Renal cortex interstitium (tissue), 11 donors: ENCODE results near the gene PODXL. TPM values are rescaled to one million over a fixed set of nuclear protein-coding genes. Genes with fewer than 3 reads are reported as not detected.
"Not testable (repeated sequence)": the region's sequence is repeated elsewhere in the genome, so short reads cannot be mapped to it uniquely, and the experiment has no call there.

Experiments
- DNase-seq, 11 donors: peaks; one replicate each; pipeline ENCODE4 v3.0.0-alpha.2; 2013; ENCODE audit warnings: low read depth in 9 of 11, low spot score in 4 of 11; ENCODE audit errors: extremely low read depth in 1 of 11
- polyA plus RNA-seq, 3 donors: library from polyadenylated mRNA; unstranded; fragments of 120-200 nt; gene quantifications; one replicate each; pipeline ENCODE4 v1.2.1, GENCODE V29; 2013; ENCODE audit not compliant: insufficient read length in 3 of 3

Gene PODXL
- polyA plus RNA-seq, 3 donors = 669 to 759 (median 678) TPM

GRCh38 chr7:131505037-131505620 lies 51.3 kb downstream of the PODXL start:
- DNase-seq = not testable (repeated sequence)

GRCh38 chr7:131504157-131504899 lies 52.1 kb downstream of the PODXL start:
- no peak for DNase-seq

GRCh38 chr7:131503639-131504038 lies 52.8 kb downstream of the PODXL start:
- no peak for DNase-seq

- peak in 7 of 11 donors; percentile 15 to 63 (median 39) for DNase-seq
Measured at GRCh38 chr7:131502810-131503508, 53.5 kb downstream of the PODXL start.

- no peak for DNase-seq
Measured at GRCh38 chr7:131501930-131502685, 54.3 kb downstream of the PODXL start.

GRCh38 chr7:131501422-131501821 lies 55.0 kb downstream of the PODXL start:
- DNase-seq = no peak

- DNase-seq = no peak
Measured at GRCh38 chr7:131500357-131500756, 56.1 kb downstream of the PODXL start.

- no peak for DNase-seq
Measured at GRCh38 chr7:131499801-131500200, 56.6 kb downstream of the PODXL start.

- DNase-seq = no peak
Measured at GRCh38 chr7:131498237-131498885, 58.1 kb downstream of the PODXL start.

- DNase-seq = no peak
Measured at GRCh38 chr7:131497454-131497853, 59.0 kb downstream of the PODXL start.

- no peak for DNase-seq
Measured at GRCh38 chr7:131495669-131496498, 60.5 kb downstream of the PODXL start.

- no peak for DNase-seq
Measured at GRCh38 chr7:131494182-131494581, 62.2 kb downstream of the PODXL start.

- no peak for DNase-seq
Measured at GRCh38 chr7:131493581-131493980, 62.8 kb downstream of the PODXL start.

- DNase-seq = no peak
Measured at GRCh38 chr7:131493081-131493480, 63.3 kb downstream of the PODXL start.

GRCh38 chr7:131489881-131490280 lies 66.5 kb downstream of the PODXL start:
- no peak for DNase-seq

GRCh38 chr7:131489196-131489595 lies 67.2 kb downstream of the PODXL start:
- DNase-seq = no peak

GRCh38 chr7:131488361-131488760 lies 68.1 kb downstream of the PODXL start:
- no peak for DNase-seq

- DNase-seq = no peak
Measured at GRCh38 chr7:131487217-131487616, 69.2 kb downstream of the PODXL start.
